HG02571 (cell line): Measurements from ENCODE around the gene MLF2.
"Not testable (repeated sequence)": the region's sequence is repeated elsewhere in the genome, so short reads cannot be mapped to it uniquely, and the experiment has no call there.

Experiments used
- ATAC-seq: cut with Tn5 transposase; IDR thresholded peaks from one replicate; pipeline ENCODE4 v1.9.1; 2021; ENCODE audit warnings: mild to moderate bottlenecking, moderate library complexity; ENCODE audit not compliant: unreplicated experiment

The MLF2 gene

DNA sequence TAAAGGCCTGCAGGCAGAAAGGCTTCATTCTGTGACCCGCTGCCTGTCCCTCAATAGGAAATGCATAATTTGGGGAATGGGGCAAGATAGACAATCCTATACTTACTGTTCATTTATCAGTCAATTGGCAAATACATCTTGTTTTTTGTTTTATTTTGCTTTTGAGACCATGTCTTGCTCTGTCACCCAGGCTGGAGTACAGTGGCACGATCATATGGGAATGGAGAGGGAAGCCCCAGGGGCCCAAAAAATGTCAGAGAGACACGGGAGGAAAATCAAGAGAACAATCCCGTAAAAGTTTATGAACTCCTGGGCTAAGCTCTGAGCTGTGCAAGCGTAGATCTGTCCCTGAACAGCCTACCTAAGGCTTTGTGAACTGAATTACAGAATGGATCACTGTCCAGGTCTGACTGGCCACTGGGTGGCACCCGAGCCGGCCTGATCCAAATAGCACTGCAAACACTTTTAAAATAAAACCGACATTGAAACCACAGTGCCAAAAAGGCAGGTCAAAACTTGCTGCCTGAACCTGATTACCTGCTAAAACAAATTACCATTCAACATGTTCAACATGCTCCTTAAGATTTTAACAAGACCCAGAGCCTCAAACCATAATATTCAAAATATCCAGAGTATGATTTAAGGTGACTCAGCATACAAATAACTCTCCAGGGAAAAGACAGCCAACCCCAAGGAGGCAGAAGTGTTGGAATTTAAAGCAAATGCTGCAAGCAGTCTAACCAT lies 17.3 kb downstream of the MLF2 start:
- ATAC-seq = no peak

DNA sequence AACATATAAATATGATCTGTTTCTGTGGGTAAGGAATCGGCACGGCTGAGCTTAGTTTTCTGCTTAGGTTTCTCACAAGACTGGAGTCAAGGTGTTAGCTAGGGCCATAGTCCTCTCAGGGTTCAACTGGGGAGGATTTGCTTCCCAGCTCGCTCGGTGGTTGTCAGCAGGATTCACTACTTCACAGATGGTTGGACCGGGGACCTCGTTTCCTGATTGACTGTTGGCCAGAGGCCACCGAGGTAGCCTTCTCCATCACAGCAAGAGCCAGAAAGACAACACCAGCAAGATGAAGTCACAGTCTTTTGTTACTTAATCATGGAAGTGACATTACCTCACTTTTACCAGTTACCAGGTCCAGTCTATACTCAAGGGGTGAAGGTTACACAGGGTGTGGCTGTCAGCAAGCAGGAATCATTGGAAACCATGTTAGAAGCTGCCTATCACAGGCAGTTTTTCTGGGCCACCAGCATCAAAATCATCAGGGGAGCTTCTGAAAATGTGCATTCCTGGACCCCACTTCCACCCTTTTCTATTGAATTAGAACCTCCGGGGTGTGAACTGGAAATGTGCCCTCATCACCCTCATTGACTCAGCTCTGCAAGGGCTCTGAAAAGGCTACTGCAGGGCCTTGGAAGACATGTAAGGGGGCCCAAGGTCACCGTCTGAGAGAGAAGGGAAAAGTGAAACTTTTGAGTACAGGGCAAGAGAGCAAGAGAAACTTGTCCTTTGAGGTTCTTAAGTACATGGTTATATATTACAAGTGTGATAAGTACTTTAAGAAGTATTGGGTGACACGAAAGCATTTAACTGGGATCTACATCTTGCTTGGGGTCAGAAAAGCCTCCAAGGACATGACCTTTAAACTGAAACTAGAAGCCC lies 18.2 kb downstream of the MLF2 start:
- no peak for ATAC-seq

DNA sequence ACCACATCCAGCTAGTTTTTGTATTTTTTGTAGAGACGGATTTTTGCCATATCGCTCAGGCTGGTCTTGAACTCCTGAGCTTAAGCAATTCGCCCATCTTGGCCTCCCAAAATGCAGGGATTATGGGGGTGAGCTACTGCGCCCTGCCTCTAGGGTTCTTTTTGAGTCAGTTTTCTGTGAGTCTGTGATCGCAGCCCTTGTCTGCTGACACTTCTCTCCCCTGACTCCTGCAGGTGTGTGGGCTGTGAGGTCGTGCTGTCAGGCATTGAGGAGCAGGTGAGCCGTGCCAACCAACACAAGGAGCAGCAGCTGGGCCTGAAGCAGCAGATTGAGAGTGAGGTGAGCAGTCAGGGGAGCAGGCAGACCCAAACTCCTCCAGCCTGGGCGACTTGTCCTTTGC lies 22.8 kb downstream of the MLF2 start:
- ATAC-seq = no peak

DNA sequence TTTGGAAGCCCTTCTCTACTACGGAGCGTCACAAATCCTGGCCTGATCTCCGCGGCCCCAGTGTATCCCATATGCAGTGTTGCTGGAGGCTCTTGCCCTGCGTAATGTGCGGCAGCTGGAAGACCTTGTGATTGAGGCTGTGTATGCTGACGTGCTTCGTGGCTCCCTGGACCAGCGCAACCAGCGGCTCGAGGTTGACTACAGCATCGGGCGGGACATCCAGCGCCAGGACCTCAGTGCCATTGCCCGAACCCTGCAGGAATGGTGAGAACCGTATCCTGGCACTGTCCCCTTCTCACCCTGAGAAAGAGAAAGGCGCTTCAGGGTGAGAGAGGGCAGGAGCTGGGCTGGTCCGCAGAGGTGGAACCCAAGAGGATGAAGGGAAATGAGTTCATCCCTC lies 23.8 kb downstream of the MLF2 start:
- ATAC-seq = no peak

DNA sequence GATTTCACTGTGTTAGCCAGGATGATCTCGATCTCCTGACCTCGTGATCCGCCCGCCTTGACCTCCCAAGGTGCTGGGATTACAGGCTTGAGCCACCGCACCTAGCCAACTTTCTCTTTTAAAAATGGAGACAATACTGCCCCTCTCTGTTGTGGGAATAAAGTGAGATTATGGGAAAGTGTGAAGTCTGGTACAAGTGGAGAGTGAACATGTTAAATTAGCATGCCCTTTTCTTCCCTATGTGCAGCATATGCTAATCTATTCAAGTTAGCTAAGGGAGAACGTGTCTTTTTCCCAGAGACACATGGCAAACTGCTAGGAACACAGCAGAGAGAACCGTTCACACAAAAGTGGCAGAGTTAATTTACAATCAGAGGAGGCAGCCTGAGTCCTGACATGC lies 27.6 kb downstream of the MLF2 start:
- ATAC-seq = no peak

DNA sequence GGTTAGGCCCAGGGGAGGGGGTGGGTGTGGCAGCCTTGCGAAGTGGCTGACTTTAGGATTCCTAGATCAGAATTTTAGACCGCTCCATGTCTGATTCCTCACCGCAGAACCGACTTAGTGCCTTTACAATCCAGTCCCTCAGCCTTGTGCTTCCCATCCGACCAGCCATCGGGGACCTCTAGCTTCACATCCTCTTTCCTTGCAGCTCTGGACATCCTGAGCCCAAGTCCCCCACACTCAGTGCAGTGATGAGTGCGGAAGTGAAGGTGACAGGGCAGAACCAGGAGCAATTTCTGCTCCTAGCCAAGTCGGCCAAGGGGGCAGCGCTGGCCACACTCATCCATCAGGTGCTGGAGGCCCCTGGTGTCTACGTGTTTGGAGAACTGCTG lies 28.5 kb downstream of the MLF2 start:
- no peak for ATAC-seq

DNA sequence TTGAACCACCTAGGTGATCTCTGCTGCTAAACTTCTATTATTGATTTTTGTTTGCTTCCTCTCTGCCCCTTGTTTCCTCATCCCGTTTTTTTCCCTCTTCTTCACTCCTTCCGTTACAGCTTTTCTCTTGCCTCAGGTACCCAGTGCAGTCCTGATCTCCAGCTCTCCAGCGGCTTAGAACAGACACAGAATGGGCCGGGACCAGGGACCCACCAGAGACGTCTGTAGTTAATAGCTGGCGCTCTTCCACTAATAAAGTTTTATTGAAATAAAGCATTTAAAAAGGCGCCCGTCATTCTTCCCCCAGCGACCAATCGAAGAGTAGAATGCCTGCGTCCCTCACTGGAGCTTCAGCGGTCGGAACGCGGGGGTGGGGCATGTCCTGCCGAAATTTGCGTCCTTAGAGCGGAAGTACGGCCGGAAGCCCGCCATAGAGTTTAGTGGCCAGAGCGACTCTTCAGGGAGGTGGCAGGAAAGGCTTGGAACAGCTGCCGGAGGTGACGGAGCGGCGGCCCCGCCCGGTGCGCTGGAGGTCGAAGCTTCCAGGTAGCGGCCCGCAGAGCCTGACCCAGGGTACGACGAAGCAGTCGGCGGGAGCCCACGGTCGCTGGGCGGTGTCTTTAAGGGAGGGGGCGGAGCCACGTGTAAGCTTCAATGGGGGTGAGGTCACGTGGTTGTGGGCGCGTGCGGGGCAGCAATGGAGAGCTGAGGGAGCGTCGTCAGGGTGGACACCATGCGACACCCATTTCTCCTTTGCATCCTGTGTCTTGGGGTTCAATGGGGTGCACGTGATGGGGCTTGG lies 29.1 kb downstream of the MLF2 start, which contains the start of gene COPS7A:
Gene COPS7A, plus strand, starts transcription at position 440 of the 802 bp plus-strand sequence. CDS start 611 bp downstream, outside the sequence.
- ATAC-seq = peak; percentile 90

DNA sequence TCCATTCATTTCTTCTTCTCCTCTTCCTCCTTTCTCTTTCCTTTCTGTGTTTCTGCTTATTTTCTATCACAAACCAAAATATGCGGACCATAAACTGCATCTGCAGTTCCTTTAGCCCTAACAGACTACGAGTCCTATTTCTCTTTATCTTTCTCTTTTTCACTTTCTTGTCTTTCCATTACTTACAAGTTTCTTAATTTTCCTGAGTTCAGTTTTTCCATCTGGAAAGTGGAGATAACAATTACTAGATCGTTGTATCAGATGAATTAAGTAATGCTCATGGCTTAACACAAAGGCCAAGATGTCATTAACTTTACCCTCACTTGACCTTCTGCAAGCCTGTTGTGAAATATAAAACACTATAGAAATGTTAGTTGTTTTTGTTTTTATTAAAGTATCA lies 30.1 kb downstream of the MLF2 start:
- ATAC-seq = no peak

DNA sequence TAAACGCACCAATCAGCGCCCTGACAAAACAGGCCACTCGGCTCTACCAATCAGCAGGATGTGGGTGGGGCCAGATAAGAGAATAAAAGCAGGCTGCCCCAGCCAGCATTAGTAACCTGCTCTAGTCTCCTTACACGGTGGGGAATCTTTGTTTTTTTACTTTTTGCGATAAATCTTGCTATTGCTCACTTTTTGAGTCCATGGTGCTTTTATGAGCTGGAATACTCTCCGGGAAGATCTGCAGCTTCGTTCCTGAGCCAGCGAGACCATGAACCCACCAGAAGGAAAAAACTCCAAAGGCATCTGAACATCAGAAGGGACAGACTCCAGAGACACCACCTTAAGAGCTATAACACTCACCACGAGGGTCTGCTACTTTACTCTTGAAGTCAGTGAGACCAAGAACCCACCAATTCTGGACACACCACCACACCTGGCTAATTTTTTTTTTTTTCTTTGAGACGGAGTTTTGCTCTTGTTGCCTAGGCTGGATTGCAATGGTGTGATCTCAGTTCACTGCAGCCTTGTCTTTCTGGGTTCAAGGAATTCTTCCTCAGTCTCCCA lies 36.0 kb downstream of the MLF2 start:
- no peak for ATAC-seq

DNA sequence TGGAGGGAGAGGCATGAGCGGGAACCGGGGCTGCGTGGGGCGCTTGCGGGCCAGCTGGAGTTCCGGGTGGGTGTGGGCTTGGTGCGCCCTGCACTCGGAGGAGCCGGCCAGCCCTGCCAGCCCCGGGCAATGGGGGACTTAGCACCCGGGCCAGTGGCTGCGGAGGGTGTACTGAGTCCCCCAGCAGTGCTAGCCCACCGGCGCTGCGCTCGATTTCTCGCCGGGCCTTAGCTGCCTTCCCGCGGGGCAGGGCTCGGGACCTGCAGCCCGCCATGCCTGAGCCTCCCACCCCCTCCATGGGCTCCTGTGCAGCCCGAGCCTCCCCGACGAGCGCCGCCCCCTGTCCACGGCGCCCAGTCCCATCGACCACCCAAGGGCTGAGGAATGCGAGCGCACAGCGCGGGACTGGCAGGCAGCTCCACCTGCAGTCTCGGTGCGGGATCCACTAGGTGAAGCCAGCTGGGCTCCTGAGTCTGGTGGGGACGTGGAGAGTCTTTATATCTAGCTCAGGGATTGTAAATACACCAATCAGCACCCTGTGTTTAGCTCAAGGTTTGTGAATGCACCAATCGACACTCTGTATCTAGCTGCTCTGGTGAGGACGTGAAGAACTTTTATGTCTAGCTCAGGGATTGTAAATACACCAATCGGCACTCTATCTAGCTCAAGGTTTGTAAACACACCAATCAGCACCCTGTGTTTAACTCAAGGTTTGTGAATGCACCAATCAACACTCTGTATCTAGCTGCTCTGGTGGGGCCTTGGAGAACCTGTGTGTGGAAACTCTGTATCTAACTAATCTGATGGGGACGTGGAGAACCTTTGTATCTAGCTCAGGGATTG lies 36.7 kb downstream of the MLF2 start:
- not testable (repeated sequence) for ATAC-seq

DNA sequence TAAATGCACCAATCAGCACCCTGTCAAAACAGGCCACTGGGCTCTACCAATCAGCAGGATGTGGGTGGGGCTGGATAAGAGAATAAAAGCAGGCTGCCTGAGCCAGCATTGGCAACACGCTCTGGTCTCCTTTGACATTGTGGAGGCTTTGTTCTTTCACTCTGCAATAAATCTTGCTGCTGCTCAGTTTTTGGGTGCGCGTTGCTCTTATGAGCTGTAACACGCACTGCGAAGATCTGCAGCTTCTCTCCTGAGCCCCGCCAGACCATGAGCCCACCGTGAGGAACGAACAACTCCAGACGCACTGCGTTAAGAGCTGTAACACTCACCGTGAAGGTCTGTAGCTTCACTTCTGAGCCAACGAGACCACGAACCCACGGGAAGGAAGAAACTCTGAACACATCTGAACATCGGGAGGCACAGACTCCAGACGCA lies 44.0 kb downstream of the MLF2 start:
- ATAC-seq = no peak

DNA sequence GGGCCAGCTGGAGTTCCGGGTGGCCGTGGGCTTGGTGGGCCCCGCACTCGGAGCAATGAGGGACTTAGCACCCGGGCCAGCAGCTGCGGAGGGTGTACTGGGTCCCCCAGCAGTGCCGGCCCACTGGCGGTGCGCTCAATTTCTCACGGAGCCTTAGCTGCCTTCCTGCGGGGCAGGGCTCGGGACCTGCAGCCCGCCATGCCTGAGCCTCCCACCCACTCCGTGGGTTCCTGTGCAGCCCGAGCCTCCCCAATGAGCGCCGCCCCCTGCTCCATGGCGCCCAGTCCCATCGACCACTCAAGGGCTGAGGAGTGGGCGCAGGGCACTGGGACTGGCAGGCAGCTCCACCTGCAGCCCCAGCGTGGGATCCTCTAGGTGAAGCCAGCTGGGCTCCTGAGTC lies 44.6 kb downstream of the MLF2 start:
- ATAC-seq = not testable (repeated sequence)

DNA sequence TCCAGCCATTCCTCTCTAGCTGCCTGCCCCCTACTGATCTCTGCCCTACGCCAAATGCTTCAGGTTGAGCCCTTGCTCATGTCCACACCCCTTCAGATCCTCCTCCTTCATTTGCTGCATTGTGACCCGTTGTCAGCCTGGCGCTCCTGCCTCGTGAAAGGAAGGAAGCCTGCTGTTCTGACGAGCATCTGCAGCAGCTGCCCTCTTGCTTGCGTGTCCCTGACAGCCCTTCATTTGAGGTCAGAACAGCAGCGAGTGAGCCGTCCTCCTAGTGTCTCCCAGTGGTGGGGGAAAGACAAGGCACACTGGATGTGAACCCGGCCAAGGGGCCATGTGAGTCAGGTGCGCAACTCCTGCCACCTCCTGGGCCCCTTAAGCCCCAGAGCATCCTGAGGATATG lies 49.3 kb downstream of the MLF2 start:
- no peak for ATAC-seq

DNA sequence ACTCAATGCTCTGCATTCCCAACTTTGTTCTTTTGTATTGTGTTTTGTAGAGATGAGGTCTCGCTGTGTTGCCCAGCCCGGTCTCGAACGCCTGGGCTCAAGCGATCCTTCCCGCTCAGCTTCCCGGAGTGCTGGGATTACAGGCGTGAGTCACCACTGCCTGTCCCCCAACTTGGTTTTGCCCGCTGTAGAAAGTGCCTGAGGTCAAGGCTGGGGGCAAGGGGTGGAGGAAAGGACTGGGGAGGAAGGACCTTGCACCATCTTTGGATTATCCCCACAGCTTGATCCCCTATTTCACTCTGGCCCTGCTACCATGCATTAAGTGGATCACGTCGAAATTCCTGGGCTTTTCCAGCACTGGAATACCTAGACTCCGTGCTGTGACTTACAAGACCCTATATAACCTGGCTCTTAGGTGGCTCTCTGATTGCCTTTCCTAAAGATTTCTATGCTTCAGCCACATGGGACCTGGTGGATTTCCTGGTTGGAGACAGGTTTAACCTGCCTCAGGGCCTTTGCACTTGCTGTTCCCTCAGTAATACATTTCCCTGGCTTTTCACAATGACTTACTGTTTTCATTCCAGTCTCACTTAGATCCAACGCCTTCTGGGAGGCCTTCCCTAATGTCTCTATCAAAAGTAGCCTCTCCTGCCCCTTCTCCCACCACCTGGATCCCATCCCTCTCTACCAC lies 51.7 kb downstream of the MLF2 start:
- no peak for ATAC-seq

DNA sequence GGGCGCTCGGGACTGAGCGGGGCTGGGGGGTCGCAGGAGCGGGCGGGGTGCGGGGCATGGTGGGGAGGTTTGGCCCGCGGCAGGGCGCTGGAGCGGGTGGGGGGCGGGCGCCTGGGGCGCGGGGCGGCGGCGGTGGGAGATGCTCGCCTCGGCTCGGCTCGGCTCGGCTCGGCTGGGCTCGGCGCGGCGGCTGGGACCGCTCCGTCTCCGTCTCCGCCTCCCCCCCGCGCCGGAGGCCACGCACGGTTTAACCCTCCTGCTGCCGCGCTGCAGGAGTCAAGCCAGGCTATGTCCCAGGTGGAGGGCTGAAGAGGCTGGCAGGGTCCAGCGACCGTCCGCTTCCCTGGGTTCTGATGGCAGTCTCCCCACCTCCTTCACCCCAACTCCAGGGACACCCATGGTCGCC lies 52.3 kb downstream of the MLF2 start, which contains the start of gene PIANP:
Gene PIANP, minus strand, starts transcription at position 170 of the 406 bp plus-strand sequence. CDS start 2,754 bp downstream, outside the sequence.
- ATAC-seq = no peak

DNA sequence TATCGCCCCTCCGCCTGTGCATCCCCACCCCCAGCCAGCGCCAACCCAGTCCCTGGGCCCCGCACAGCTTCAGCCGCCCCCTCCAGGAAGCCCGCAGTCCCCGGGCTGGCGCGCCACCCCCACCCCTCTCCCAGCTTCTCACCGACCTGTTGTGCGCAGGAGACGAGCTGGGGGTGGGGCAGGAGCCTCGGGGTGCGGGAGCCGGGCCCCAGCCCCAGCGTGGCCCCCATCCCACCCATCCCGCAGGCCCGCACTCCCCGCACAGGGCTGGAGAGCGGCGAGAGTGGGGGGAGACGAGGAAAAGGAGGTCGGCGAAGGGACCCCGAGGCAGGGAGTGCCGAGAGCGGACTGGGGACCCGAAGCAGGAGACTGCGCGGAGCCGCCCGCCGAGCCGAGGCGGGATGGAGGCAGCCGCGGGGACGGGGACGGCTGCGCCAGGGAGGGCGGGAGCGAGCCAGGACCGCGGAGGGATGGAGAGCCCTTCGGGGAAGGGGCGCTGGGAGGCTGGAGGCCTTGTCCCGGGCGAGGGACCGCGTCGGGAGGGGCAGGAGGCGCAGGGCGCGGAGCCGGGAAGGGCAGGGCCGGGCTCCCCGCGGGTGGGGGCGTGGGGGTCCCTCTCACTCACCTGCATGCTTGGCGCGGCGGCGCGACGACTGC lies 52.8 kb downstream of the MLF2 start:
- no peak for ATAC-seq

DNA sequence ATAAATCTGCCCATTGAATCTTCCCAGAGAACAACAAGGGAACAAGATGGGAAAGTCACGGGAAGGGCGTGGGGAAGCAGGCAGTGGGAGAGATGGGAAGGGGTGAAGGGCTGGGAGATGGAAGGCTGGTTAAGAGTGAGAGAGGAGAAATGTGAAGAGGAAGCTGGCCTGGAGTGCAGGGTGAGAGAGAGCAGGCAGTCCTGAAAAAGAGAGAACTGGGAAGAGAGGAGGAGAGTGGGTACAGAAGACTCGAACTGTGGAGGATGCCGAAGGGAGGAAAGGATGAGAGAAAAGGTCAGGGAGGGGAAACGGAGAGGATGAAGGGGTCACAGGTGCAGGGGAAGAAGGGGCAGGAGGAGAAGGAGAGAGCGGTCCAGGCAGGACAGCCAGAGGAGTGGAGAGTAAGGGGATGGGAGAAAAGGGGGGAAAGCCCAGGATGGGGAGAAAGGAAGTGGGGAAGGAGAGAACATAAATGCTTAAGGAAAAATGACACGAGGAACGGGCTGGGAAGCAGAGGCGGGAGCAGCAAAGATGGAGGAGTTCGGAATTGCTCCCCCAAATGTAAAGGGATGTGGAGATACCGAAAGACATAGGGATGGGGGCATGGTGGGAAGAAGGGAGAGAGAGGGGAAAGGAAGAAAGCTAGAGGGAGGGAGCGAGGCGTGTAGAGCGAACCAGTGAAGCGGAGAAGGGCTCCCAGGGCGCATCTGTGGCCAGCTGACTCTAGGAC lies 53.5 kb downstream of the MLF2 start:
- ATAC-seq = no peak
